ENCODE measurements around the gene LTBP1. TPM values are rescaled to one million over a fixed set of nuclear protein-coding genes. Genes with fewer than 3 reads are reported as not detected.

The LTBP1 gene
- total RNA-seq, 3 donors from 2014 or later: 13.3 to 18.7 (median 17.4) TPM

- intact Hi-C loops (cut with DNase I; ENCODE audit: low total_unique reads): no loop called here
- no peak overlapping the region for H3K4me3 ChIP-seq
- no peaks in the 10 kb centered on the region for H3K36me3 ChIP-seq
- TF ChIP-seq POLR2AphosphoS5 (IDR thresholded peaks at IDR 0.05): no peak
- TF ChIP-seq, protein P1, sequence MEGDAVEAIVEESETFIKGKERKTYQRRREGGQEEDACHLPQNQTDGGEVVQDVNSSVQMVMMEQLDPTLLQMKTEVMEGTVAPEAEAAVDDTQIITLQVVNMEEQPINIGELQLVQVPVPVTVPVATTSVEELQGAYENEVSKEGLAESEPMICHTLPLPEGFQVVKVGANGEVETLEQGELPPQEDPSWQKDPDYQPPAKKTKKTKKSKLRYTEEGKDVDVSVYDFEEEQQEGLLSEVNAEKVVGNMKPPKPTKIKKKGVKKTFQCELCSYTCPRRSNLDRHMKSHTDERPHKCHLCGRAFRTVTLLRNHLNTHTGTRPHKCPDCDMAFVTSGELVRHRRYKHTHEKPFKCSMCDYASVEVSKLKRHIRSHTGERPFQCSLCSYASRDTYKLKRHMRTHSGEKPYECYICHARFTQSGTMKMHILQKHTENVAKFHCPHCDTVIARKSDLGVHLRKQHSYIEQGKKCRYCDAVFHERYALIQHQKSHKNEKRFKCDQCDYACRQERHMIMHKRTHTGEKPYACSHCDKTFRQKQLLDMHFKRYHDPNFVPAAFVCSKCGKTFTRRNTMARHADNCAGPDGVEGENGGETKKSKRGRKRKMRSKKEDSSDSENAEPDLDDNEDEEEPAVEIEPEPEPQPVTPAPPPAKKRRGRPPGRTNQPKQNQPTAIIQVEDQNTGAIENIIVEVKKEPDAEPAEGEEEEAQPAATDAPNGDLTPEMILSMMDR (IDR thresholded peaks at IDR 0.05): no peak
- TF ChIP-seq POLR2A (IDR thresholded peaks at IDR 0.05): no peak
- no peak for DNase-seq (ENCODE audit: low spot score in 2 of 2)
- peaks cover 6 to 12% of the 10 kb centered on the region in 2 donors for H3K9me3 ChIP-seq
- peak overlapping the region in 1 of 2 donors; percentile 16 for H3K27ac ChIP-seq
- no peaks in the 10 kb centered on the region for H3K4me1 ChIP-seq
- no peaks in the 10 kb centered on the region for H3K27me3 ChIP-seq
Observed at GRCh38 chr2:33267756-33268155, 321.0 kb downstream of the LTBP1 start.

- H3K9me3 ChIP-seq: peaks cover 6 to 12% of the 10 kb centered on the region in 2 donors
- TF ChIP-seq, protein P1 (IDR thresholded peaks at IDR 0.05): no peak
- TF ChIP-seq POLR2A (IDR thresholded peaks at IDR 0.05) (no peak), POLR2AphosphoS5 (IDR thresholded peaks at IDR 0.05) (no peak)
- intact Hi-C loops (cut with DNase I; ENCODE audit: low total_unique reads): no loop called here
Observed at GRCh38 chr2:33268246-33268831, 321.6 kb downstream of the LTBP1 start.

GRCh38 chr2:33272001-33272400 is 325.2 kb downstream of the LTBP1 start:
- no peaks in the 10 kb centered on the region for H3K27me3 ChIP-seq
- TF ChIP-seq POLR2A (IDR thresholded peaks at IDR 0.05) (no peak), POLR2AphosphoS5 (IDR thresholded peaks at IDR 0.05) (no peak)
- TF ChIP-seq, protein P1 (IDR thresholded peaks at IDR 0.05): no peak
- no peak overlapping the region for H3K4me3 ChIP-seq
- peaks cover 0 to 2% of the 10 kb centered on the region in 2 donors for H3K9me3 ChIP-seq
- no peak overlapping the region for H3K27ac ChIP-seq
- no peak for DNase-seq (ENCODE audit: low spot score in 2 of 2)
- H3K36me3 ChIP-seq: no peaks in the 10 kb centered on the region
- H3K4me1 ChIP-seq: no peaks in the 10 kb centered on the region
- intact Hi-C loops (cut with DNase I; ENCODE audit: low total_unique reads): no loop called here

More at GRCh38 chr2:33268246-33268831, 321.6 kb downstream of the LTBP1 start:
- H3K27ac ChIP-seq: peak overlapping the region in 1 of 2 donors; percentile 16
- H3K36me3 ChIP-seq: no peaks in the 10 kb centered on the region
- H3K4me3 ChIP-seq: no peak overlapping the region
- H3K4me1 ChIP-seq: no peaks in the 10 kb centered on the region
- H3K27me3 ChIP-seq: no peaks in the 10 kb centered on the region
- no peak for DNase-seq (ENCODE audit: low spot score in 2 of 2)

- intact Hi-C loops (cut with DNase I; ENCODE audit: low total_unique reads): no loop called here
- DNase-seq (ENCODE audit: low spot score in 2 of 2): no peak
- Histone ChIP-seq H3K27me3 (no peaks in the 10 kb centered on the region), H3K36me3 (no peaks in the 10 kb centered on the region), H3K9me3 (no peaks in the 10 kb centered on the region), H3K4me3 (no peak overlapping the region), H3K4me1 (no peaks in the 10 kb centered on the region), H3K27ac (no peak overlapping the region)
- TF ChIP-seq, protein P1 (IDR thresholded peaks at IDR 0.05): no peak
- TF ChIP-seq POLR2A (IDR thresholded peaks at IDR 0.05) (no peak), POLR2AphosphoS5 (IDR thresholded peaks at IDR 0.05) (no peak)
Observed at GRCh38 chr2:33273479-33273878, 326.7 kb downstream of the LTBP1 start.

DNA sequence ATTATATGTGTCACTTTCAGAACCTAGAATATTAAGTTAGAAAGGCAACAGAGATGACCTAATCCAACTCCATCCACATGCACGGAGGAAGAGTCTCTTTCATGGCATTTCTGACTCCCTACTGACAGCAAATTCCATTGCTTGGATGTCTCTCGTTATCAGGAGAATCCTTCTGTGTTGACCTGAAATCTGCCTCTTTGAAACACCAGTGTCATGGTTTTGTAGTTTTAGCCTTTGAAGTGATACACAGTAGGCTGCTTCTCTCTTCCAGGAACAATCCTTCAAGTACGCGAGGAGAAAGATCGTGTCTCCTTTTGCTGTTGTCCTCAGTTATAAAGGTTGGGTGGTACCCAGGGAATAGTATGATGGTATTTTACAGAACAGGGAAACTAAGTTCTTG is 327.8 kb downstream of the LTBP1 start:
- Histone ChIP-seq H3K4me1 (no peaks in the 10 kb centered on the region), H3K27me3 (no peaks in the 10 kb centered on the region), H3K4me3 (no peak overlapping the region), H3K9me3 (no peaks in the 10 kb centered on the region), H3K36me3 (no peaks in the 10 kb centered on the region), H3K27ac (no peak overlapping the region)
- no peak for TF ChIP-seq POLR2AphosphoS5 (IDR thresholded peaks at IDR 0.05)
- intact Hi-C loops (cut with DNase I; ENCODE audit: low total_unique reads): no loop called here
- no peak for DNase-seq (ENCODE audit: low spot score in 2 of 2)

Measured in breast epithelium (tissue), 4 donors.